Ovary (tissue), 9 donors: ENCODE data around the gene RPS6KA5. TPM values are rescaled to one million over a fixed set of nuclear protein-coding genes. Genes with fewer than 3 reads are reported as not detected.
A peak's percentile ranks its signal among the peaks of the same experiment; 100 is the strongest.

Experiments
- DNase-seq, 5 donors: peaks; one replicate each; pipeline ENCODE4 v3.0.0-alpha.2; 2019 to 2020
- H3K27ac ChIP-seq, 2 donors: fragments of 200-600 bp; one replicate each; pipeline versions ENCODE4 v1.5.1 to v1.8.0; 2019 to 2022
- H3K27me3 ChIP-seq: fragments of 200-600 bp; one replicate; pipeline ENCODE4 v1.8.0; 2022
- H3K36me3 ChIP-seq: fragments of 200-600 bp; sonication (generic); one replicate; pipeline ENCODE4 v1.5.1; 2019
- H3K4me1 ChIP-seq: one replicate; pipeline ENCODE4 v1.8.1; 2013; ENCODE audit warnings: mild to moderate bottlenecking, moderate library complexity; ENCODE audit not compliant: insufficient read depth
- H3K4me3 ChIP-seq: fragments of 200-600 bp; sonication (generic); one replicate; pipeline ENCODE4 v1.5.1; 2017
- H3K9me3 ChIP-seq, 2 donors: fragments of 200-600 bp in 1 of 2; sonication (generic) in 1 of 2; one replicate each; pipeline versions ENCODE4 v1.5.1 to v1.8.1; 2013 to 2019; ENCODE audit warnings: mild to moderate bottlenecking in 1 of 2, moderate library complexity in 1 of 2
- EP300 ChIP-seq: sonication (generic); formaldehyde crosslinking; IDR thresholded peaks from one replicate; pipeline ENCODE4 v1.6.1; 2017; ENCODE audit warnings: antibody characterized with exemption
- POLR2A ChIP-seq: fragments of 450-650 bp; IDR thresholded peaks from one replicate; pipeline ENCODE4 v1.6.1; 2017; ENCODE audit warnings: antibody characterized with exemption, mild to moderate bottlenecking, moderate library complexity
- WGBS, 3 donors: extraction: QIAGEN DNeasy Blood & Tissue Kit in 1 of 3; methylation state at CpG; one replicate each; pipeline versions ENCODE4 v1.1.5 to v1.1.7; 2013 to 2017; 5-methylcytosine and 5-hydroxymethylcytosine counted together
- intact Hi-C, 4 donors: fragments of 100-400 bp; cut with DNase I; formaldehyde crosslinking; loops; one replicate each; pipeline versions ENCODE4 v1.11.0 to v1.15.1; 2022 to 2023
- polyA plus RNA-seq, 2 donors: library from polyadenylated mRNA; stranded (reverse); fragments of 200-250 nt in 1 of 2; fragments of 350-450 nt in 1 of 2; fragmentation: Illumina TruSeq in 1 of 2; extraction: RNeasy Lipid Tissue Mini Kit (QIAGEN cat#74804) in 1 of 2; gene quantifications; one replicate each; pipeline ENCODE4 v1.2.3, GENCODE V29; 2013 to 2014
- total RNA-seq, 7 donors: library from RNA; depleted of rRNA in 2 of 7; stranded (reverse); fragments of >200 nt in 2 of 7; fragmentation: NEBNext Ultra II Directional in 3 of 7; extraction: Animal tissue kit (Norgen Biotek cat#: 25700) in 3 of 7; gene quantifications; one replicate each; pipeline versions ENCODE4 v1.1.0 to v1.2.4, GENCODE V29; 2016 to 2023
- TF ChIP-seq, protein P1 (sequence below), 3 donors: fragments of 450-650 bp in 2 of 3; fragments of 200-600 bp in 1 of 3; IDR thresholded peaks; one replicate each; pipeline versions ENCODE4 v1.5.1 to v1.8.0; 2016 to 2022; ENCODE audit warnings: antibody characterized with exemption in 3 of 3, mild to moderate bottlenecking in 1 of 3
- donor health status: DM: no; HTN: no; CAD: no; lungs with moderate emphysema.
- donor health status: DM: no; HTN: no; CAD: no.
- donor health status: Bipolar disorder and iron deficiency.
- donor health status: DM: yes; HTN: yes; CAD: no.
- donor health status: DM: no; HTN: no; CAD: no.
- donor health status: DM: yes; HTN: yes; CAD: no.

RPS6KA5 gene
- total and polyA plus RNA-seq, 9 donors: 3.8 to 19.0 (median 8.4) TPM

GRCh38 chr14:91063119-91063518 is 2.7 kb upstream of the RPS6KA5 start:
- H3K27me3 ChIP-seq: no peaks in the 10 kb centered on the region
- intact Hi-C loops: loop anchor here in 1 of 4 donors (10.0 kb wide), 1 partner anchor 102 kb away; no protein-coding TSS in a partner anchor
- no peaks in the 10 kb centered on the region for H3K36me3 ChIP-seq
- no peak for TF ChIP-seq POLR2A
- TF ChIP-seq, protein P1, sequence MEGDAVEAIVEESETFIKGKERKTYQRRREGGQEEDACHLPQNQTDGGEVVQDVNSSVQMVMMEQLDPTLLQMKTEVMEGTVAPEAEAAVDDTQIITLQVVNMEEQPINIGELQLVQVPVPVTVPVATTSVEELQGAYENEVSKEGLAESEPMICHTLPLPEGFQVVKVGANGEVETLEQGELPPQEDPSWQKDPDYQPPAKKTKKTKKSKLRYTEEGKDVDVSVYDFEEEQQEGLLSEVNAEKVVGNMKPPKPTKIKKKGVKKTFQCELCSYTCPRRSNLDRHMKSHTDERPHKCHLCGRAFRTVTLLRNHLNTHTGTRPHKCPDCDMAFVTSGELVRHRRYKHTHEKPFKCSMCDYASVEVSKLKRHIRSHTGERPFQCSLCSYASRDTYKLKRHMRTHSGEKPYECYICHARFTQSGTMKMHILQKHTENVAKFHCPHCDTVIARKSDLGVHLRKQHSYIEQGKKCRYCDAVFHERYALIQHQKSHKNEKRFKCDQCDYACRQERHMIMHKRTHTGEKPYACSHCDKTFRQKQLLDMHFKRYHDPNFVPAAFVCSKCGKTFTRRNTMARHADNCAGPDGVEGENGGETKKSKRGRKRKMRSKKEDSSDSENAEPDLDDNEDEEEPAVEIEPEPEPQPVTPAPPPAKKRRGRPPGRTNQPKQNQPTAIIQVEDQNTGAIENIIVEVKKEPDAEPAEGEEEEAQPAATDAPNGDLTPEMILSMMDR (IDR thresholded peaks at IDR 0.05): no peak
- no peak for TF ChIP-seq EP300
- no peak overlapping the region for H3K27ac ChIP-seq
- H3K4me1 ChIP-seq: peaks cover 1% of the 10 kb centered on the region
- no peaks in the 10 kb centered on the region for H3K9me3 ChIP-seq
- no peak for DNase-seq
- H3K4me3 ChIP-seq: no peak overlapping the region

DNA sequence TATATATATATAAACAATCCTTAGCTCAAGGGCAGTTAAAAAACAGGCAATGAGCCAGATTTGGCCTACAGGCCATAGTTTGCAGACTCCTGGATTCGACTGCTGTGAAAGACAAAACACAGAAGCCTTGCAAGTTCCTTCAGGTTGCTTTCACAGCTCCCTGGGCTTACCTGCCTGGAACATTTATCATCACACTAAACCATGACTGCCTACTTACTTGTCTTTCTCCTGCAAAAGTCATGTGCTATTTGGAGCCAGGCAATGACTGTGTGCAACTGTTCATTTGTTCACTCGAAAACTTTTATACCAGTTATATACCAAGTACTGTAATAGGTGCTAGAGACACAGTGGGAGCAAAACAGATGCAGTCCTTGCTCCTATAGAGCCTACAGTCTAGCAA is 2.2 kb upstream of the RPS6KA5 start:
- no peak for DNase-seq
- Histone ChIP-seq H3K4me3 (no peak overlapping the region), H3K4me1 (peaks cover 1% of the 10 kb centered on the region), H3K36me3 (no peaks in the 10 kb centered on the region), H3K27ac (no peak overlapping the region), H3K27me3 (no peaks in the 10 kb centered on the region), H3K9me3 (no peaks in the 10 kb centered on the region)
- 85 to 95% (median 85%) methylated on average over 2 of the region's 2 CpGs for WGBS, 3 donors
- intact Hi-C loops: loop anchor here in 1 of 4 donors (10.0 kb wide), 1 partner anchor 102 kb away; no protein-coding TSS in a partner anchor
- TF ChIP-seq EP300: no peak
- TF ChIP-seq, protein P1 (IDR thresholded peaks at IDR 0.05): no peak
- TF ChIP-seq POLR2A: no peak

DNA sequence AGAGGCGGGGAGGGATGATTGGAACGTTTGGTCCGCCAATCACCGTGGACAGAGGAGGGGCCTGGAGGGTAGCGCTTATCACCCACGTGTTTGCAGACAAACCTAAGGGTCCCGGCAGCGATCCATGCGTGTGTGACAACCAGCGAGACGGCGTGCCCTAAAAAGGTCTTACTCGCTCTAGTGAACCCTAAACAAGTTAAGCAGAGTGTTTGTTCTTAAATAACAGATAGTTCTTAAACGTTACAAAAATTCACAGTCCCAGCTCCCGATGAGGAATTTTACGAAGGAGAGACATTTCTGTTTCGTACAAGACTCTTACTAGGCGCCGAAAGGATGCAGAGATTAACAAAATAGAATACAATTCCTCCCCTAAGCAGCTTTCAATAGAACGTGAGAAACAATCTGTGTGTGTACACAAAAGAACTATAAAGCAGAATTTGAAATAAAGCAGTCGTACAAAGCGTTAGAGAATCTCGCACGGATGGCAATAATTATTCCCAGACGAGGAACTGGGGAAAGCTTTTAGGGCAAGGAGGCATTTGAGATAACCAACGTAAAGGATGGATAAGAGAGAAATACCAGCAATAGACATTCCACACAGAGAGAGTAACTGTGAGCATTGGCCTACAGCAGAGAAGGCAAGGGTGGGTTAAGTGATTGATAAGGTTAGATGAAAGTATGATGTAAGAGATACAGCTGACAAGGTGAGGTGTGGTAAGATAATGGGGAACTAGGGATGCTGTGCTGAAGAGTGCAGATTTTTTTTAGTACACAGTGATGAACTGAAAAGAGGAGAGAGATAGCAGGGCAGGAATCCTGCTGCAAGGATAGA is 831 bp upstream of the RPS6KA5 start:
- Histone ChIP-seq H3K4me1 (peaks cover 1% of the 10 kb centered on the region), H3K36me3 (no peaks in the 10 kb centered on the region), H3K27ac (peak overlapping the region; percentile 27 to 63), H3K4me3 (peak overlapping the region; percentile 49), H3K9me3 (no peaks in the 10 kb centered on the region), H3K27me3 (no peaks in the 10 kb centered on the region)
- 0% methylated on average over 26 of the region's 26 CpGs for WGBS, 3 donors
- DNase-seq: no peak
- TF ChIP-seq POLR2A: peak; percentile 50
- TF ChIP-seq, protein P1 (IDR thresholded peaks at IDR 0.05): no peak
- intact Hi-C loops: loop anchor here in 1 of 4 donors (10.0 kb wide), 1 partner anchor 104 kb away; no protein-coding TSS in a partner anchor

DNA sequence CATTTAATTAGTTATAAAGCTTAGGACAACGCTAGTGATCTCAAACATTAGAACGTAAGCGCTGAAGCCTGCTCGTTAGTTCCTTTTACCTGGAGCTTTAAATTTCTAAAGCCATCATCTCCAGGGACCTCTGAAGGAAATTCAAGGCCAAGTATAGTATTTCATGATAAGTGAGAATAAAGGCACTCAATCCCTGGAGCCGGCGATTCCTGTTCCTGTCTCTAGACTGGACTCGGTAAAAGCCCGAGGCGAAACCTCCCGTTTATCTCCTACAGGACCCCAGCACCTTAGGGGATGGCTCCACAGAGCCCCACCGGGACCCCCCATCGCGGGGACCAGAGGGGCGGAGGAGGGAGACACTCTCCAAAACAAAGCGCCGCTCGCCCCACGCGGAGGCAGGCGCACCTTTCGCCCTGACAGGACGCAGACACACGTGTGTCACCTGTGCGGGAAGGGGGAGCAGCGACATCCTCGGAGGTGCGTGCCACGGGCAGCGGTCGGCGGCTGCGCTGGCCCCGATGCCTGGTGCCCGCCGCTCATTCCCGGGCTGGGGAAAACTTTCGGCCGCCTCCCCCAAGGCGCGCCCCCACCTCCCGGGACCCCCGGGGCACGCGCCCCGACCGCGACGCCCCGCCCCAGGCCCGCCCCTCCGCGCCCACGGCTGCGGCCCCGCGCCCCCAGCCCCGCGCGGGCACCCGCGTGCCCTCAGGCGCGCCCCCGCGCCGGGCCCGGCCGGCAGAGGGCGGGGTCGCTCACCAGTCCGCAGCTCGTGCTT is 678 bp downstream of the RPS6KA5 start:
- peaks cover 1% of the 10 kb centered on the region for H3K4me1 ChIP-seq
- TF ChIP-seq EP300 (no peak), POLR2A (no peak)
- TF ChIP-seq, protein P1 (IDR thresholded peaks at IDR 0.05): no peak
- peak in 4 of 5 donors; percentile 25 to 66 (median 54) for DNase-seq
- intact Hi-C loops: loop anchor here in 2 of 4 donors (5.0 to 10.0 kb wide), 2 partner anchors 105 to 113 kb away; no protein-coding TSS in a partner anchor
- H3K4me3 ChIP-seq: peak overlapping the region; percentile 95
- no peaks in the 10 kb centered on the region for H3K27me3 ChIP-seq
- WGBS, 3 donors: 0 to 1% (median 1%) methylated on average over 37 to 72 of the region's 72 CpGs
- peak overlapping the region; percentile 98 for H3K27ac ChIP-seq
- H3K9me3 ChIP-seq: no peaks in the 10 kb centered on the region
- H3K36me3 ChIP-seq: no peaks in the 10 kb centered on the region
